HG03565 (cell line): Measurements from ENCODE around the gene MEGF6.

ENCODE experiments used
- ATAC-seq: cut with Tn5 transposase; IDR thresholded peaks from one replicate; pipeline ENCODE4 v1.9.1; 2021; ENCODE audit warnings: mild to moderate bottlenecking, moderate library complexity; ENCODE audit not compliant: unreplicated experiment

The MEGF6 gene

GRCh38 chr1:3555131-3555920 is 56.0 kb downstream of the MEGF6 start:
- no peak for ATAC-seq

- no peak for ATAC-seq
Observed at GRCh38 chr1:3553940-3554223, 57.4 kb downstream of the MEGF6 start.

DNA sequence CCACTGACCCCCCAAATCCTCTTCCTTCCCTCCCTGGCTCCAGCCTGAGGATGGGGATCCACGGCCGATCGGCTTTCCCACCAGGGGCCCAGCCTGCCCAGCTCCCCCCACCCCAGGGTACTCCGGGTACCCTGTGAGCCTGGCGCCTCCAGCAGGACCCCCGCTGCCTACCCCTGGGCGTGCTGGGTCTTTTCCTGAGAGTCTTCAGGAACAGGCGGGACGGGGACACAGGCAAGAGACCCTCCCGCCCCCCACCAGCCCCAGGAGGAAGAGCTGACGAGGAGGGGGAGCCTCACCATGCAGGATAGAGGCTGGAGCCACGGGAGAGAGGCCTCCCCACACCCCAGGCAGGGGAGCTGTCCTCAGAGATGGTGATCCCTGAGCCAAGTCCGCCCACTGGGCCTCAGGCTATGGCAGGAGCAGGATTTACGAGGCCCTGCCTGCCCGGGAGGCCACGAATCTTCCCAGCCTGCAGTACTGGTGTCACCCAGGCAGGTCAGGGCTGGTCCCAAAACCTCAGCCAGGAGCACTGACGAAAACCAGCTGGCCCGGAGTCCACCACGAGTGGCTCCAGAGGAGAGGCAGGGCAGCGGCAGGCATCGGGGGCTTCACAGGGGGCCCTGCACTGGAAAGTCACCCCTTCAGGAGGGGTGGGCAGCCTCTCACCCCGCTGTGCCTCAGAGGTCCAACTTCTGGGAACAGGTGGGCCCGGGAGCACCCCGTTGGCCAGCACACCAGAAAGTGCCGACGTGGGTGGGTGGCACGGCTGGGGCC is 58.0 kb downstream of the MEGF6 start:
- ATAC-seq = no peak

DNA sequence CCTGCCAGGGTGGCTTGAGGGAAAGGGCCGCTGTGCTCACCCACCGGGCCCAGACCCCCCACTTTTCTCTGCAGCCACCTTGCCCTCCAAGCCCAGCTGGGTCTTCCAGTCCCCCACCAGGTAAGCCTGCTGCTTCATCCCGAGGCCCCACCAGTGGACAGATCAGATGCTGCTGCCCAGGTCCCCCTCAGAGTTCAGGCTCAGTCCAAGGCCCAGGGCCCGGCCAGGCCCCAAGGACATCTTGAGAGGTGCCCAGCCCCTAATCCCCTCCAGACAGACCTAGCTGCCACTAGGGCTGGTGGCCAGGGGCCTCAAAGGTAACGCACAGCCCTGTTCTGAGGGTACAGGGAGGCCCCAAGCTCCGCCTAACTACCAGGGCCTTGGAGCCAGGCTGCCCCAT is 58.6 kb downstream of the MEGF6 start:
- no peak for ATAC-seq

- no peak for ATAC-seq
Observed at GRCh38 chr1:3552176-3552575, 59.1 kb downstream of the MEGF6 start.

DNA sequence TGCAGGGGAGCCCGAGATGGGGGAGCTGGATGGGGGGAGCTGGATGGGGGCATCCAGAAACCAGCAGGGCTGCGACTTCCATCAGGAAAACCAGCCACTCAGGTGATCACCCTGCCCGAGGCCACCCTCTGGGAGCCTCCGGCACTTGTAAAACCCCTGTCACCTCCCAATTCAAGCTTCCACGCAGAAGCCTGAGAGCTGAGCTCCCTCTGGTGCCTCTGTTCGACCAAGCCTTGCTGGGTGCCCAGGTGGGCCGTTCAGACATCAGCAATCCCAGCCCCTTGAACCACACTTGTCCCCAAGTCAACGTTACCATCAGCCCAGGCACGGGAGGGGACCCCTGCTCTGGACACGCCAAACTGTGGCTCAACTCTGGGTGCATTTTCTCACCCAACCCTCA is 59.6 kb downstream of the MEGF6 start:
- ATAC-seq = no peak

DNA sequence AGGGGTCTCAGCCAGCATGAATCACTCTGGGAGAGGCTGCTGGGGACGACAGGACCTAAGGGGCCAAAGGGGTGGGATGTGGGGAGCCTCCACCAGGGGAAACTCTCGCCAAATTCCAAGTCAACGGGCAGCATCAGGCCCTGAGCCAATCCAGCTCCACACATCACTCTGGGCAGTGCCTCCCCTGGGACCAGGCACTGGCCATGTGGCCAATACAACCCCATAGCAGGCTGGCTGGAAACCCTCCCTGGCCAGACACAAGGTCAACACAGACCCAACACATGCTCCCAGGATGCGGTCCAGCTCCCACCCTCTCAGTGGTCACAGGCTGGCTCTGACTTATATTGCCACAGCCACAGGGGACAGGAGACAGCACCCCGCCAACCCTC is 60.0 kb downstream of the MEGF6 start:
- ATAC-seq = no peak

DNA sequence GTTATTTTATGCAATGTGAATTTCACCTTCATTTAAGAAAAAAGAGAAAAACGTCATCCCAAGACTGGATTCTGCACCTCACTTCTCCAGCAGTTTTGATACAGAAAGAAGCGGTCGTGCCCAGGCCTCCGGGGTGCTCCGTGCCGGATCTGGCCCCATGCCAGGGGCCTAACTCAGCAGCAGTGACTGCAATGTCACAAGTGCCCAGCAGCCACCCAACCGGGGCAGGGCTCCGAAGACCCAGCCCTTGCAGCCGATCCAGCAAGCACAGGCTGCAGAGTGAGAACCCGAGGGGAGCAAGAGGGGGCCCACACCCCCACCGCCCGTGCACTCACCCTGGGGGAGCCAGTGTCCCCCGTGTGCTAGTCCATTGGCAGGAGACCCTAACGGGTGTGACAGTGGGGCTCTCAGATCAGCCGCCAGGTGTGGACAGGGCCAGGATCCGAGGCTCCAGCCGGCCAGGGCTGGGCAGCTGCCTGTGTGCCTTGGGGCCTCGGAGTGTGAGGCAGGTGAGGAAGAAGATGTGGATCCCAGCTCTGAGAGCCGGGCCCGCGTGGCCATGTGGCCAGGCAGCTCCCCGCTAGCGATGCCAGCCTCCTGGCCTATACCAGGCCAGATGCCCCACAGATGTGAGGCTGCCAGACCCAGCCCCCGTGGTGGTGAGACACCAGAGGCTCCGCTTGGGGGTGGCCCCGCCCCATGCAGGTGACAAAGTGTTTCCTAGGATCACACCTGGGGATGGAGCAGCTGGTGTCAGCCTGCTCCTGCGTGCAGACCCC is 60.6 kb downstream of the MEGF6 start:
- no peak for ATAC-seq

DNA sequence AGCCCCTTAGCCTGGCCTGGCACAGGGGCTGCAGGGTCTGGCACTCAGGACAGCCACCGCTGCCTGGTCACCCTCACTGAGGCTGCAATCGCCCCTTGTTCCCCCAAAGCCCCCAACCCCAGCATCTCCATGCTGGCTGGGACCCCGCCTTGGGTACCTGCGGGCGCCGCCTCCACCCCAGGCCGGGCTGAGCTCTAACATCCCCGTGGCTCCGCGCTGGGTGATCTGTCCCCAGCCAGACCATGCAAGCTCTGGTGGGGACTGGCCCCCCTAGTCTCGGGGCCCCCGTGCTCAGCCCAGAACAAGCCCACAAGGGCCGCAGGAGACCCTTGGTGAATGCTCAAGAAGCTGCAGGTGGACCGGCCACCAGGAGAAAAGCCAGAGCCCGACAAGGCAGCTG is 62.4 kb downstream of the MEGF6 start:
- no peak for ATAC-seq

- no peak for ATAC-seq
Observed at GRCh38 chr1:3548156-3548893, 63.0 kb downstream of the MEGF6 start.

- no peak for ATAC-seq
Observed at GRCh38 chr1:3547055-3548005, 64.0 kb downstream of the MEGF6 start.

GRCh38 chr1:3546048-3546384 is 65.3 kb downstream of the MEGF6 start:
- ATAC-seq = no peak

DNA sequence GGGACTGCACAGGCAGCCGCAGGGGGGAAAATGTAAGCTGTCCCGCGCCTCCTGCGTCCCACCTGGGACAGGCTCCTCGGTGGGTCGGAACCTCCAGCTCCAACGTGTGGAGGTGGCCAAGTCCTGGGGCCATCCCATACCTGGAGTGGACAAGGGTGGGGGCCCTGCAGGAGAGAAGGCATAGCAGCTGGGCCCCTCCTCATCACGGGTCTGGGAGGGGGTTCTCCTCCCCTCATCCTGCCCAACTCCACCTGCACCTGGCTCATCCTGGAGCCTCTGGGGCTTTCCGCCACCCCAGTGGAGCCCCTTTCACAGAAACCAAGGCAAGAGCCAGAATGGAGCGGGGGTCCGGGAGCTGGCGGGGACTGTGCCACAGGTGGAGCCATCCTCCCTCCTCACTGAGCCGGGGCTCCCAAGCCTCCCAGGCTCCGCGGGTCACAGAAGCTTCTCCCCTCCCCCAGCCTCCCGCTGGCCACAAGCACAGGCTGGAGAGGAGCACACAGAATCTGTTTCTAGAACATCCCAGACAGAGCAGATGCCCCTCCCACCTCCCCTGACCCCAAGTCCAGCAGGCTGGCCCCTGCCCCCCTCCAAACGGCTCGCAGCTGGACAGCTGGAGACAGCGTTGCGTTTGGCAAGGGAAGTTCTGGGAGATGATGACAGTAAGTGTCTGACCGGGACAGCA is 65.8 kb downstream of the MEGF6 start:
- ATAC-seq = no peak

GRCh38 chr1:3544040-3544977 is 67.0 kb downstream of the MEGF6 start:
- ATAC-seq = no peak

- ATAC-seq = no peak
Observed at GRCh38 chr1:3543076-3544039, 68.0 kb downstream of the MEGF6 start.

- no peak for ATAC-seq
Observed at GRCh38 chr1:3542676-3543075, 68.6 kb downstream of the MEGF6 start.

DNA sequence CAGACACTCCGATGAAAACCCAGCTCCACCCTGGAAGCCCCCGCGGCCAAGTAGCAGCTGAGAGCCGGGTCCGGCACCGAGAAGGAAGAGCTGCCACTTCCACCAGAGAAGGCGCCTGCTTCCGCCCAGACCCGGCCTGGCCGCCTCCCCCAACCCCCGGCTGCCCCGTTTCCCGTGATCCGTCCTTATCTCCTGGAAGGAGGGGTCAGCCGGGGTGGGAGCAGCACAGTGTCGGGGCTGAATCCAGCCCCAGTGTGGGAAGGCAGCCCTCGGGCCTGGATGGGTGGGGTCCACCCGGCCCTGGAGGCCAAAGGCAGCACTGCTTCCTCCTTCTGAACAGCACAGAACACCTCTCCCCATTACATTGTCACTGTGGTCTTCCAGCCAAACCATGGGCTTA is 69.4 kb downstream of the MEGF6 start:
- no peak for ATAC-seq
